GM21528 (cell line): ENCODE data around the gene SPDYC.

Experiments used
- ATAC-seq: cut with Tn5 transposase; IDR thresholded peaks from one replicate; pipeline ENCODE4 v1.9.1; 2021; ENCODE audit warnings: mild to moderate bottlenecking, moderate library complexity; ENCODE audit not compliant: unreplicated experiment, low FRiP score

SPDYC gene

GRCh38 chr11:65204143-65204542, 34.1 kb downstream of the SPDYC start:
- ATAC-seq = no peak

GRCh38 chr11:65204646-65205601, 34.9 kb downstream of the SPDYC start:
- ATAC-seq = no peak

- ATAC-seq = no peak
Measured at GRCh38 chr11:65205602-65205967, 35.6 kb downstream of the SPDYC start.

- ATAC-seq = no peak
Measured at GRCh38 chr11:65206441-65206841, 36.4 kb downstream of the SPDYC start.

- ATAC-seq = no peak
Measured at GRCh38 chr11:65206901-65207300, 36.9 kb downstream of the SPDYC start.

GRCh38 chr11:65207918-65208784, 38.1 kb downstream of the SPDYC start:
- ATAC-seq = no peak

- no peak for ATAC-seq
Measured at GRCh38 chr11:65208785-65209710, 39.0 kb downstream of the SPDYC start.

- ATAC-seq = no peak
Measured at GRCh38 chr11:65209711-65210360, 39.8 kb downstream of the SPDYC start.

GRCh38 chr11:65210361-65210731, 40.3 kb downstream of the SPDYC start:
- no peak for ATAC-seq

- ATAC-seq = no peak
Measured at GRCh38 chr11:65210748-65211147, 40.7 kb downstream of the SPDYC start.

GRCh38 chr11:65211293-65212105, 41.5 kb downstream of the SPDYC start:
- ATAC-seq = no peak

- no peak for ATAC-seq
Measured at GRCh38 chr11:65212226-65212801, 42.3 kb downstream of the SPDYC start.

GRCh38 chr11:65213322-65214211, 43.5 kb downstream of the SPDYC start:
- ATAC-seq = no peak

GRCh38 chr11:65214212-65214845, 44.3 kb downstream of the SPDYC start:
- no peak for ATAC-seq

GRCh38 chr11:65215441-65216076, 45.5 kb downstream of the SPDYC start:
- no peak for ATAC-seq

GRCh38 chr11:65216830-65217229, 46.8 kb downstream of the SPDYC start:
- ATAC-seq = no peak
